Epithelial cell of esophagus (primary cell): ENCODE data around the gene MYF5.

Source experiments
- DNase-seq: peaks from one replicate; pipeline ENCODE4 v3.0.0; 2010; ENCODE audit warnings: low read depth
- H3K4me3 ChIP-seq: 2 replicates; pipeline ENCODE4 v1.5.1; 2011; ENCODE audit warnings: mild to moderate bottlenecking, low read length, control low read depth
- CTCF ChIP-seq: IDR thresholded peaks from 2 replicates; pipeline ENCODE4 v1.5.1; 2011; ENCODE audit warnings: low read depth, mild to moderate bottlenecking, low read length, control low read depth, inconsistent platforms; ENCODE audit not compliant: insufficient read depth; ENCODE audit errors: missing control alignments

Gene MYF5

GRCh38 chr12:80721326-80721725, 4.6 kb downstream of the MYF5 start:
- TF ChIP-seq CTCF, result no peak

GRCh38 chr12:80745851-80746505, 29.3 kb downstream of the MYF5 start:
- H3K4me3 ChIP-seq, result no peak overlapping the region
- TF ChIP-seq CTCF, result no peak
- no peak for DNase-seq

More at GRCh38 chr12:80721326-80721725, 4.6 kb downstream of the MYF5 start:
- no peak for DNase-seq
- no peak overlapping the region for H3K4me3 ChIP-seq

- TF ChIP-seq CTCF, result no peak
- DNase-seq, result no peak
- no peak overlapping the region for H3K4me3 ChIP-seq
Observed at GRCh38 chr12:80747800-80748199, 31.1 kb downstream of the MYF5 start.

DNA sequence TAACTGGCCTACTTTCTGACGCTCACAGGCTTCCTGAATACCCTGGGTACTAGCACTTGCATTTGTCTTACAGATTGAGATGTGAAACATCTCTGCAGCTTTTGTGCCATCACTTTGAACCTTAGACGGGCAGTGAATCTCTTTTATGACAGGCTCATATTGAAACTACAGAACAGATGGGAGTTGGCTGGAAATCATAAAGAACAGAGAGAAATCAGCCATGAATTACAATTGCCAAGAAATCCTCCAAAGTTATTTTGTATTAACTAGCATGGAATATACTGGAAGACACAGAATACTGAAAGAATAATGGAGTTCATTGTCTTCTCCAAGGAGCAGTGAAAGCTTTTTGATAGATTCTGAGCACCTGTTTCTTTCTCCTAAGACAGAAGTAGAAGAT, 32.7 kb downstream of the MYF5 start:
- H3K4me3 ChIP-seq, result no peak overlapping the region
- no peak for DNase-seq
- TF ChIP-seq CTCF, result no peak

DNA sequence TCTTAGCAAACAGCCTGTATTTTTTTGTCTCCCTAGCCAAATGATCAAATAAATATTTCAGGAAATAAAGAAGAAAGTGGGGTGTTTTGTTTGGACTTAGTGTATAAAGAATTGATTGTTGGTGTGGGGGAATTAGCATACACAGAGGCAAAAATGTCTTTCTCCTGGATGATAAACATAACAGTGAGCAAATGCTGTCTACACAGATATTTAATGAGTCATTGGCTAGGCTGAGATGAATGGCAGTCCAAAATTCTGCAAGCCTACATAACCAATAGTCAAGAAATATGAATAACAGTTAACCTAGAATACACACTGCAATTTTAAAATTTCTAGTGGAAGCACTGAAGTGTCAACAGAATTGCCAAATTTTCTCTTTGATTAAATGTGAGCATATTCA, 35.8 kb downstream of the MYF5 start:
- no peak for TF ChIP-seq CTCF
- H3K4me3 ChIP-seq, result no peak overlapping the region
- DNase-seq, result peak; percentile 4

DNA sequence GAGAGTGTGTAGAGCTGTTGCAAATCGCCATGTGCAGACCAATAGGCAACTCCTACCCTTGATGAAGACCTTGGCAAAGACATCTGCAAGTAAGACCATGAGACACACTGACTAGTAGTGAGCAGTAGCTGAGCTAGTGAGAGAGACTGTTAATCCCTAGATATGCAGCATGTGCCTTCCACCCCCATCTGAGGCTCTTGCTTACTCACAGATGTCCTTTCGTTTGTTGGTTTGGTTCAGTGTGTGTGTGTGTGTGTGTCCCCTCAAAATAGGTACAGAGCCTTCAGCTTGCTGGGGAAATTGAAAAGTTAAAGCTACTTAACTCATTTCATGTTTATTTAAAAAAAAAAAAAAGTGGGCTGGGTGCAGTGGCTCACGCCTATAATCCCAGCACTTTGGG, 37.6 kb downstream of the MYF5 start:
- no peak for TF ChIP-seq CTCF
- no peak for DNase-seq
- no peak overlapping the region for H3K4me3 ChIP-seq

DNA sequence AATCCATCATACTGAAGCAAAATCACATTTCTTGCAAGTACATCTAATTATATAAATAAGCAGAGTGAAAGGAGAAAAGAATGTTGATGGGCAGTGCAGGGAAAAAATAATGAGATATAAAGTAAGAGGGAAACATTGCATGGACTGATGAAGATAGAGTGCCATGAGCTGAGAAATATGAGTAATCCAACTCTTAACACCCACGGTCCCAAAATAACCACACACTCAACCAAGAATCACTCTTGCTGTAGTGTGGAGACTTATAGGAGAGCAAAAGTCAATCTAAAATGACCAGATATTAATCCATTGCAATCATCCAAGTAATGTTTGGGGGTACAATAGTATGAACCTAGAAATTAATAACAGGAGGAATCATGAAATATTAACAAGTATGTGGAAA, 40.2 kb downstream of the MYF5 start:
- no peak for TF ChIP-seq CTCF
- H3K4me3 ChIP-seq, result no peak overlapping the region
- no peak for DNase-seq
